Stomach (tissue), 4 donors: ENCODE data around the gene CD79B.

Experiments
- CTCF ChIP-seq, 7 experiments: fragments of 450-650 bp in 4 of 7; fragments of 200-600 bp in 3 of 7; sonication (generic) in 3 of 7; IDR thresholded peaks; one replicate each; pipeline ENCODE4 v1.5.1; 2016 to 2019; ENCODE audit warnings: antibody characterized with exemption in 7 of 7, control low read depth in 2 of 7, mild to moderate bottlenecking in 1 of 7
- EP300 ChIP-seq: sonication (generic); formaldehyde crosslinking; IDR thresholded peaks from one replicate; pipeline ENCODE4 v1.6.1; 2017; ENCODE audit warnings: antibody characterized with exemption
- POLR2A ChIP-seq, 4 donors: fragments of 450-650 bp; IDR thresholded peaks; one replicate each; pipeline ENCODE4 v1.6.1; 2016; ENCODE audit warnings: antibody characterized with exemption in 4 of 4, control low read depth in 2 of 4, mild to moderate bottlenecking in 1 of 4, moderate library complexity in 1 of 4
- POLR2AphosphoS5 ChIP-seq, 3 donors: sonication (generic); formaldehyde crosslinking; IDR thresholded peaks; one replicate each; pipeline ENCODE4 v1.6.1; 2016; ENCODE audit warnings: antibody characterized with exemption in 3 of 3

GRCh38 chr17:63911657-63912100 is 20.5 kb downstream of the CD79B start:
- TF ChIP-seq CTCF (IDR thresholded peaks at IDR 0.05) (peak in 5 of 7 experiments; percentile 21 to 96 (median 92)), POLR2A (IDR thresholded peaks at IDR 0.05) (no peak), POLR2AphosphoS5 (IDR thresholded peaks at IDR 0.05) (no peak), EP300 (no peak)
